ENCODE data around the gene PCYT1A.

Gene PCYT1A

GRCh38 chr3:196236223-196236622 is 51.3 kb downstream of the PCYT1A start:
- no peak for DNase-seq (ENCODE audit: low read depth)
- H3K4me3 ChIP-seq (ENCODE audit: low read length), result no peak overlapping the region
- TF ChIP-seq CTCF (IDR thresholded peaks at IDR 0.05; ENCODE audit: insufficient read depth, low read depth, low read length, missing control alignments), result no peak

- TF ChIP-seq CTCF (IDR thresholded peaks at IDR 0.05; ENCODE audit: insufficient read depth, low read depth, low read length, missing control alignments), result no peak
- DNase-seq (ENCODE audit: low read depth), result no peak
- H3K4me3 ChIP-seq (ENCODE audit: low read length), result no peak overlapping the region
Observed at GRCh38 chr3:196235452-196236122, 51.9 kb downstream of the PCYT1A start.

- H3K4me3 ChIP-seq (ENCODE audit: low read length), result no peak overlapping the region
- TF ChIP-seq CTCF (IDR thresholded peaks at IDR 0.05; ENCODE audit: insufficient read depth, low read depth, low read length, missing control alignments), result no peak
- DNase-seq (ENCODE audit: low read depth), result no peak
Observed at GRCh38 chr3:196232882-196233251, 54.7 kb downstream of the PCYT1A start.

GRCh38 chr3:196232154-196232881 is 55.2 kb downstream of the PCYT1A start:
- H3K4me3 ChIP-seq (ENCODE audit: low read length), result no peak overlapping the region
- no peak for TF ChIP-seq CTCF (IDR thresholded peaks at IDR 0.05; ENCODE audit: insufficient read depth, low read depth, low read length, missing control alignments)
- no peak for DNase-seq (ENCODE audit: low read depth)

GRCh38 chr3:196227629-196228493 is 59.7 kb downstream of the PCYT1A start:
- no peak for DNase-seq (ENCODE audit: low read depth)
- TF ChIP-seq CTCF (IDR thresholded peaks at IDR 0.05; ENCODE audit: insufficient read depth, low read depth, low read length, missing control alignments), result no peak
- H3K4me3 ChIP-seq (ENCODE audit: low read length), result no peak overlapping the region

GRCh38 chr3:196227121-196227561 is 60.4 kb downstream of the PCYT1A start:
- no peak for DNase-seq (ENCODE audit: low read depth)
- no peak for TF ChIP-seq CTCF (IDR thresholded peaks at IDR 0.05; ENCODE audit: insufficient read depth, low read depth, low read length, missing control alignments)
- H3K4me3 ChIP-seq (ENCODE audit: low read length), result no peak overlapping the region

All from epithelial cell of esophagus (primary cell).